ENCODE measurements around the gene CBX3.
A peak's percentile ranks its signal among the peaks of the same experiment; 100 is the strongest.

CBX3 gene

GRCh38 chr7:26199301-26200037, 2.1 kb upstream of the CBX3 start:
- Mint-ChIP-seq H3K9me3 (no peaks in the 10 kb centered on the region), H3K27me3 (peaks cover 3% of the 10 kb centered on the region), H3K27ac (peak overlapping the region; percentile 99), H3K4me1 (ENCODE audit: low read depth) (peaks cover 57% of the 10 kb centered on the region), H3K4me3 (peak overlapping the region; percentile 100), H3K36me3 (ENCODE audit: low read depth) (peaks cover 85% of the 10 kb centered on the region)

GRCh38 chr7:26200038-26200443, 1.5 kb upstream of the CBX3 start:
- peak overlapping the region; percentile 100 for H3K4me3 Mint-ChIP-seq
- peak overlapping the region; percentile 99 for H3K27ac Mint-ChIP-seq
- peaks cover 3% of the 10 kb centered on the region for H3K27me3 Mint-ChIP-seq
- peaks cover 58% of the 10 kb centered on the region for H3K4me1 Mint-ChIP-seq (ENCODE audit: low read depth)
- no peaks in the 10 kb centered on the region for H3K9me3 Mint-ChIP-seq
- peaks cover 86% of the 10 kb centered on the region for H3K36me3 Mint-ChIP-seq (ENCODE audit: low read depth)

GRCh38 chr7:26200444-26201246, 900 bp upstream of the CBX3 start, which contains the start of gene HNRNPA2B1:
Gene HNRNPA2B1 (minus strand): TSS chr7:26200746. CDS start chr7:26200577, 169 bp downstream.
- Mint-ChIP-seq H3K27ac (peak within 1 kb of the TSS; percentile 99), H3K27me3 (peaks cover 3% of the 10 kb centered on the region), H3K36me3 (ENCODE audit: low read depth) (peaks cover 86% of the 10 kb centered on the region), H3K4me1 (ENCODE audit: low read depth) (peaks cover 58% of the 10 kb centered on the region), H3K9me3 (no peaks in the 10 kb centered on the region), H3K4me3 (peak within 1 kb of the TSS; percentile 100)

GRCh38 chr7:26202019-26202990, 760 bp downstream of the CBX3 start:
- H3K4me1 Mint-ChIP-seq (ENCODE audit: low read depth), result peaks cover 58% of the 10 kb centered on the region
- peaks cover 86% of the 10 kb centered on the region for H3K36me3 Mint-ChIP-seq (ENCODE audit: low read depth)
- H3K9me3 Mint-ChIP-seq, result no peaks in the 10 kb centered on the region
- peaks cover 3% of the 10 kb centered on the region for H3K27me3 Mint-ChIP-seq
- H3K27ac Mint-ChIP-seq, result peak overlapping the region; percentile 95
- peak overlapping the region; percentile 100 for H3K4me3 Mint-ChIP-seq

GRCh38 chr7:26203016-26203415, 1.5 kb downstream of the CBX3 start:
- peaks cover 3% of the 10 kb centered on the region for H3K27me3 Mint-ChIP-seq
- H3K36me3 Mint-ChIP-seq (ENCODE audit: low read depth), result peaks cover 86% of the 10 kb centered on the region

GRCh38 chr7:26208040-26208439, 6.5 kb downstream of the CBX3 start:
- Mint-ChIP-seq H3K27ac (peak overlapping the region; percentile 70), H3K27me3 (no peaks in the 10 kb centered on the region), H3K4me3 (peak overlapping the region; percentile 47), H3K36me3 (ENCODE audit: low read depth) (peaks cover 88% of the 10 kb centered on the region), H3K4me1 (ENCODE audit: low read depth) (peaks cover 60% of the 10 kb centered on the region), H3K9me3 (no peaks in the 10 kb centered on the region)

More at GRCh38 chr7:26203016-26203415, 1.5 kb downstream of the CBX3 start:
- Mint-ChIP-seq H3K9me3 (no peaks in the 10 kb centered on the region), H3K4me1 (ENCODE audit: low read depth) (peaks cover 57% of the 10 kb centered on the region), H3K4me3 (peak overlapping the region; percentile 94), H3K27ac (peak overlapping the region; percentile 95)

- H3K27me3 Mint-ChIP-seq, result no peaks in the 10 kb centered on the region
- peak overlapping the region; percentile 14 for H3K27ac Mint-ChIP-seq
- peaks cover 47% of the 10 kb centered on the region for H3K36me3 Mint-ChIP-seq (ENCODE audit: low read depth)
Observed at GRCh38 chr7:26212921-26213718, 11.6 kb downstream of the CBX3 start.

GRCh38 chr7:26213807-26214515, 12.4 kb downstream of the CBX3 start:
- Mint-ChIP-seq H3K27ac (peak overlapping the region; percentile 21), H3K9me3 (no peaks in the 10 kb centered on the region), H3K4me1 (ENCODE audit: low read depth) (peaks cover 19% of the 10 kb centered on the region), H3K36me3 (ENCODE audit: low read depth) (peaks cover 46% of the 10 kb centered on the region), H3K4me3 (no peak overlapping the region), H3K27me3 (no peaks in the 10 kb centered on the region)

More at GRCh38 chr7:26212921-26213718, 11.6 kb downstream of the CBX3 start:
- H3K4me3 Mint-ChIP-seq, result no peak overlapping the region
- peaks cover 20% of the 10 kb centered on the region for H3K4me1 Mint-ChIP-seq (ENCODE audit: low read depth)
- H3K9me3 Mint-ChIP-seq, result no peaks in the 10 kb centered on the region

- Mint-ChIP-seq H3K27ac (no peak overlapping the region), H3K27me3 (no peaks in the 10 kb centered on the region), H3K36me3 (ENCODE audit: low read depth) (peaks cover 28% of the 10 kb centered on the region), H3K4me1 (ENCODE audit: low read depth) (peaks cover 6% of the 10 kb centered on the region), H3K4me3 (no peak overlapping the region), H3K9me3 (no peaks in the 10 kb centered on the region)
Observed at GRCh38 chr7:26216049-26216448, 14.5 kb downstream of the CBX3 start.

- no peaks in the 10 kb centered on the region for H3K4me1 Mint-ChIP-seq (ENCODE audit: low read depth)
- no peaks in the 10 kb centered on the region for H3K9me3 Mint-ChIP-seq
- H3K27ac Mint-ChIP-seq, result no peak overlapping the region
- peaks cover 4% of the 10 kb centered on the region for H3K27me3 Mint-ChIP-seq
- no peaks in the 10 kb centered on the region for H3K36me3 Mint-ChIP-seq (ENCODE audit: low read depth)
- no peak overlapping the region for H3K4me3 Mint-ChIP-seq
Observed at GRCh38 chr7:26224359-26224758, 22.8 kb downstream of the CBX3 start.

- Mint-ChIP-seq H3K4me3 (no peak overlapping the region), H3K9me3 (no peaks in the 10 kb centered on the region), H3K4me1 (ENCODE audit: low read depth) (no peaks in the 10 kb centered on the region), H3K27me3 (peaks cover 4% of the 10 kb centered on the region), H3K27ac (no peak overlapping the region), H3K36me3 (ENCODE audit: low read depth) (no peaks in the 10 kb centered on the region)
Observed at GRCh38 chr7:26227987-26228386, 26.4 kb downstream of the CBX3 start.

- Mint-ChIP-seq H3K36me3 (ENCODE audit: low read depth) (no peaks in the 10 kb centered on the region), H3K9me3 (no peaks in the 10 kb centered on the region), H3K4me1 (ENCODE audit: low read depth) (peaks cover 5% of the 10 kb centered on the region), H3K27me3 (no peaks in the 10 kb centered on the region), H3K27ac (no peak overlapping the region), H3K4me3 (no peak overlapping the region)
Observed at GRCh38 chr7:26233902-26234511, 32.5 kb downstream of the CBX3 start.

All from stimulated activated naive CD8-positive, alpha-beta T cell treated with anti-CD3 and anti-CD28 coated beads, Interleukin-15, Interleukin-2, amounts not matched to agents 100 ng/mL and 50 ng/mL, for 24 hours (primary cell).